Mesendoderm (in vitro differentiated cells): ENCODE results near the gene MED9. TPM values are rescaled to one million over a fixed set of nuclear protein-coding genes. Genes with fewer than 3 reads are reported as not detected.
"Not testable (repeated sequence)": the region's sequence is repeated elsewhere in the genome, so short reads cannot be mapped to it uniquely, and the experiment has no call there.

ENCODE experiments used
- DNase-seq: peaks from one replicate; pipeline ENCODE4 v3.0.0; 2013
- H2AK5ac ChIP-seq: 2 replicates; pipeline ENCODE4 v1.6.1; 2013; ENCODE audit warnings: low read length, inconsistent platforms
- H2BK120ac ChIP-seq: 2 replicates; pipeline ENCODE4 v1.6.1; 2013; ENCODE audit warnings: low read depth, mild to moderate bottlenecking, low read length, moderate library complexity, mixed read lengths
- H2BK15ac ChIP-seq: replicated peaks from 2 replicates; pipeline ENCODE4 v1.6.1; 2013; ENCODE audit warnings: low read depth, mild to moderate bottlenecking, moderate library complexity
- H2BK5ac ChIP-seq: 2 replicates; pipeline ENCODE4 v1.6.1; 2013; ENCODE audit warnings: low read length, inconsistent platforms
- H3K18ac ChIP-seq: 2 replicates; pipeline ENCODE4 v1.6.1; 2013; ENCODE audit warnings: mild to moderate bottlenecking, low read length, mixed read lengths
- H3K23ac ChIP-seq: one replicate; pipeline ENCODE4 v1.6.1; 2013; ENCODE audit warnings: low read length
- H3K27ac ChIP-seq: 2 replicates; pipeline ENCODE4 v1.5.1; 2013; ENCODE audit warnings: low read depth, mild to moderate bottlenecking, inconsistent platforms, low read length, moderate library complexity
- H3K27me3 ChIP-seq: 2 replicates; pipeline ENCODE4 v1.6.1; 2013; ENCODE audit warnings: low read length, control low read depth, mild to moderate bottlenecking, inconsistent platforms; ENCODE audit not compliant: insufficient read depth, poor library complexity
- H3K36me3 ChIP-seq: 2 replicates; pipeline ENCODE4 v1.6.1; 2013; ENCODE audit warnings: low read length, inconsistent platforms; ENCODE audit not compliant: control insufficient read depth, insufficient read depth
- H3K4ac ChIP-seq: one replicate; pipeline ENCODE4 v1.6.1; 2013; ENCODE audit warnings: low read depth, mild to moderate bottlenecking, low read length, moderate library complexity
- H3K4me1 ChIP-seq: 2 replicates; pipeline ENCODE4 v1.6.1; 2013; ENCODE audit warnings: low read depth, low read length, inconsistent platforms; ENCODE audit not compliant: control insufficient read depth
- H3K4me2 ChIP-seq: 2 replicates; pipeline ENCODE4 v1.6.1; 2013; ENCODE audit warnings: low read length
- H3K4me3 ChIP-seq: 2 replicates; pipeline ENCODE4 v1.5.1; 2013; ENCODE audit warnings: mild to moderate bottlenecking, low read length
- H3K56ac ChIP-seq: one replicate; pipeline ENCODE4 v1.6.1; 2013; ENCODE audit warnings: low read length
- H3K79me1 ChIP-seq: 2 replicates; pipeline ENCODE4 v1.6.1; 2013; ENCODE audit warnings: low read length, inconsistent platforms
- H3K79me2 ChIP-seq: 2 replicates; pipeline ENCODE4 v1.6.1; 2013; ENCODE audit warnings: mild to moderate bottlenecking, low read length; ENCODE audit not compliant: control insufficient read depth, insufficient read depth
- H3K9ac ChIP-seq: 2 replicates; pipeline ENCODE4 v1.6.1; 2013; ENCODE audit warnings: low read length, inconsistent platforms
- H4K5ac ChIP-seq: one replicate; pipeline ENCODE4 v1.6.1; 2013; ENCODE audit warnings: low read length
- H4K8ac ChIP-seq: one replicate; pipeline ENCODE4 v1.6.1; 2013; ENCODE audit warnings: low read depth, mild to moderate bottlenecking, control low read depth, low read length, moderate library complexity
- WGBS: extraction: QIAGEN DNeasy Blood & Tissue Kit; methylation state at CpG from one replicate; pipeline ENCODE4 v1.1.7; 2013; ENCODE audit warnings: low lambda C conversion rate, missing lambda C conversion rate; ENCODE audit not compliant: insufficient coverage; ENCODE audit errors: extremely low coverage; 5-methylcytosine and 5-hydroxymethylcytosine counted together
- polyA plus RNA-seq, 2 experiments: library from polyadenylated mRNA; stranded (reverse); fragments of 200-250 nt; gene quantifications; one replicate each; pipeline ENCODE4 v1.2.3, GENCODE V29; 2013

MED9 gene, protein sequence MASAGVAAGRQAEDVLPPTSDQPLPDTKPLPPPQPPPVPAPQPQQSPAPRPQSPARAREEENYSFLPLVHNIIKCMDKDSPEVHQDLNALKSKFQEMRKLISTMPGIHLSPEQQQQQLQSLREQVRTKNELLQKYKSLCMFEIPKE
- polyA plus RNA-seq (2013, experiment 1 of 2): 10.7 TPM
- polyA plus RNA-seq (2013, experiment 2 of 2): 10.9 TPM

DNA sequence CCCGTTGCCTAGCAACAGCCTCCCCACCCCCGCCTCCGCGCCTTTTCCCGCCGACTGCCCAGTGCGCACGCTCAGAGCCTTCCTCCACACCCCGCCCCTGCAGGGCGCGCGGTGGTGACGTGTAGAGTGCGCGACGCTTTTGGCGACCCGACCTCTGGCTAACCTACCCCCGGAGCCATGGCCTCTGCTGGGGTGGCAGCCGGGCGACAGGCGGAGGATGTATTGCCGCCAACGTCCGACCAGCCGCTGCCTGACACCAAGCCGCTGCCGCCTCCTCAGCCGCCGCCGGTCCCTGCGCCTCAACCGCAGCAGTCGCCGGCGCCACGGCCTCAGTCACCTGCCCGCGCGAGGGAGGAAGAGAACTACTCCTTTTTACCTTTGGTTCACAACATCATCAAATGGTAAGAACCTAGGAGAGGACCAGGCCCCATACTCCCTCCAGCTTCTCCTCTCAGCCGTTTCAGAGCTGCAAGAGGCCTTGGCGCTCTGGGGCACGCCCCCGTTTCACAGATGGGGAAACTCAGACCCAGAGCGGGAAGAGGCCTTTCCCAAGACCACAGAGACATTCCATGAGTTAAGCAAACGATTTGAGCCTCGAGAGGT lies at the start of gene MED9:
Gene MED9 (plus strand): TSS at position 136 of the 603 bp plus-strand sequence. CDS start 42 bp downstream, at position 178.
- peak within 1 kb of the TSS; percentile 99 for H3K23ac ChIP-seq
- WGBS: no CpG with 5 or more reads among the region's 47 CpGs
- H3K27ac ChIP-seq: peak within 1 kb of the TSS; percentile 56

DNA sequence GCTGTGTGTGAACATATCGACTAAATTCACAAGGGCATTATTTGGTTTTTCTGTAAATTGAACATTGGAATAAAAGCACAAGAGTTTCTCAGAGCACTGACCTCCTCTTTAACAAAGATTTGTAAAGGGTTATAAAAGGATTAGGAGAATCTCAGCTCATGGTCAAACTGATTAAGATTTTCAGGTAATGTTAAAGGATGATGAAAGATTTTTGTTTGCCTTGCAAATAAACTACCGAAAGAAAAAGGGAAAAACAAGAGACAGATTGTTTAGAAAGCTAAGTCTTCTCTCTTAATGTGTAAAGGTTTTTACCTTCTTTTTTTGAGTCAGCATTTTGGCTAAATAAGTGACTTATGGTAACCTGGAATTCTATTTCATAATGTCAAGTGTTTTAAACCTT lies 47.6 kb upstream of the MED9 start:
- no peak for DNase-seq
- no peak overlapping the region for H3K27ac ChIP-seq
- no peak overlapping the region for H3K18ac ChIP-seq
- H3K79me1 ChIP-seq: no peaks in the 10 kb centered on the region
- no peak overlapping the region for H2AK5ac ChIP-seq
- no peak overlapping the region for H3K23ac ChIP-seq
- no peaks in the 10 kb centered on the region for H3K79me2 ChIP-seq
- no peak overlapping the region for H3K4me2 ChIP-seq
- H3K27me3 ChIP-seq: no peaks in the 10 kb centered on the region
- no peak overlapping the region for H2BK5ac ChIP-seq
- no peak overlapping the region for H3K4ac ChIP-seq
- WGBS: no CpG with 5 or more reads among the region's 2 CpGs
- H4K5ac ChIP-seq: no peak overlapping the region
- H3K9ac ChIP-seq: no peak overlapping the region
- H2BK120ac ChIP-seq: no peak overlapping the region
- no peaks in the 10 kb centered on the region for H3K4me1 ChIP-seq
- H3K4me3 ChIP-seq: no peak overlapping the region
- H4K8ac ChIP-seq: no peak overlapping the region
- H2BK15ac ChIP-seq: no peak overlapping the region
- H3K36me3 ChIP-seq: no peaks in the 10 kb centered on the region
- H3K56ac ChIP-seq: no peak overlapping the region

More for the DNA sequence above, at the start of gene MED9:
- no peak within 1 kb of the TSS for H3K18ac ChIP-seq
- H3K4me3 ChIP-seq: peak within 1 kb of the TSS; percentile 91
- peaks cover 1% of the 10 kb centered on the region for H3K36me3 ChIP-seq
- peaks cover 22% of the 10 kb centered on the region for H3K79me1 ChIP-seq
- H3K79me2 ChIP-seq: peaks cover 25% of the 10 kb centered on the region
- no peak within 1 kb of the TSS for H3K4ac ChIP-seq
- no peak within 1 kb of the TSS for H4K8ac ChIP-seq
- no peak within 1 kb of the TSS for H2BK120ac ChIP-seq
- H3K4me2 ChIP-seq: peak within 1 kb of the TSS; percentile 91
- peak within 1 kb of the TSS; percentile 99 for H3K9ac ChIP-seq
- H2BK5ac ChIP-seq: peak within 1 kb of the TSS; percentile 67
- no peaks in the 10 kb centered on the region for H3K4me1 ChIP-seq
- no peak within 1 kb of the TSS for H2AK5ac ChIP-seq
- H3K56ac ChIP-seq: peak within 1 kb of the TSS; percentile 99
- H3K27me3 ChIP-seq: no peaks in the 10 kb centered on the region
- DNase-seq: peak; percentile 96
- H4K5ac ChIP-seq: no peak within 1 kb of the TSS
- H2BK15ac ChIP-seq: no peak within 1 kb of the TSS

DNA sequence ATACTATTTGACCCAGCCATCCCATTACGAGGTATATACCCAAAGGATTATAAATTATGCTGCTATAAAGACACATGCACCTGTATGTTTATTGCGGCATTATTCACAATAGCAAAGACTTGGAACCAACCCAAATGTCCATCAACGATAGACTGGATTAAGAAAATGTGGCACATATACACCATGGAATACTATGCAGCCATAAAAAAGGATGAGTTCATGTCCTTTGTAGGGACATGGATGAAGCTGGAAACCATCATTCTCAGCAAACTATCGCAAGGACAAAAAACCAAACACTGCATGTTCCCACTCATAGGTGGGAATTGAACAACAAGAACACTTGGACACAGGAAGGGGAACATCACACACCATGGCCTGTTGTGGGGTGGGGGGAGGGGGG lies 45.9 kb upstream of the MED9 start:
- H3K4me3 ChIP-seq, H3K27me3 ChIP-seq, H3K36me3 ChIP-seq, H2BK15ac ChIP-seq, H4K8ac ChIP-seq, H3K79me1 ChIP-seq, H3K56ac ChIP-seq, H2BK120ac ChIP-seq, H3K9ac ChIP-seq, H3K4me1 ChIP-seq, H3K4me2 ChIP-seq, H4K5ac ChIP-seq, H2BK5ac ChIP-seq, H3K4ac ChIP-seq, H3K79me2 ChIP-seq, DNase-seq, H2AK5ac ChIP-seq, H3K18ac ChIP-seq, H3K27ac ChIP-seq, H3K23ac ChIP-seq: not testable (repeated sequence)
- WGBS: no CpG with 5 or more reads among the region's 4 CpGs

DNA sequence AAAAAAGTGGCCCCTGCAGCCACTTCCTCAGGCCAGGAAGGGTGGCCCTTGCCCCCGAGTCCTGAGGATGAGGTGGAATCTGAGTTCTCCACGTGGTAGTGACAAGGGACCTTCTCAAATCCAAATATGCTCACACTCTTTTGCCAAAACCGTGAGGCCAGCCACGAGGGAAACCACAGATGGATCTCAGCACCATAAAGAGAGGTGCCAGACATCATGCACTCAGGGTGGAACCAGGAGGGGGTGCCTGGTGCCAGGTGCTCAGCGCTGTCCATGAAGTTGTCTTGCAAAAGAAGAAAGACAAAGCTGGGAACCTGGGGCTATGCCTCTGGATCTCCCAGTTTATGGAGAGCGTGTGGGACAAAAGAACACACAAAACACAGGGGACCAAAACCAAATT lies 45.2 kb upstream of the MED9 start:
- Histone ChIP-seq H3K4me3 (no peak overlapping the region), H3K4ac (no peak overlapping the region), H3K27me3 (no peaks in the 10 kb centered on the region), H3K4me2 (no peak overlapping the region), H2BK120ac (no peak overlapping the region), H3K4me1 (no peaks in the 10 kb centered on the region), H3K79me2 (no peaks in the 10 kb centered on the region), H3K9ac (no peak overlapping the region), H3K79me1 (no peaks in the 10 kb centered on the region), H2BK5ac (no peak overlapping the region), H2BK15ac (no peak overlapping the region), H4K5ac (no peak overlapping the region), H3K27ac (no peak overlapping the region), H3K56ac (no peak overlapping the region), H4K8ac (no peak overlapping the region), H3K18ac (no peak overlapping the region), H3K23ac (no peak overlapping the region), H3K36me3 (no peaks in the 10 kb centered on the region), H2AK5ac (no peak overlapping the region)
- DNase-seq: no peak
- WGBS: no CpG with 5 or more reads among the region's 6 CpGs

DNA sequence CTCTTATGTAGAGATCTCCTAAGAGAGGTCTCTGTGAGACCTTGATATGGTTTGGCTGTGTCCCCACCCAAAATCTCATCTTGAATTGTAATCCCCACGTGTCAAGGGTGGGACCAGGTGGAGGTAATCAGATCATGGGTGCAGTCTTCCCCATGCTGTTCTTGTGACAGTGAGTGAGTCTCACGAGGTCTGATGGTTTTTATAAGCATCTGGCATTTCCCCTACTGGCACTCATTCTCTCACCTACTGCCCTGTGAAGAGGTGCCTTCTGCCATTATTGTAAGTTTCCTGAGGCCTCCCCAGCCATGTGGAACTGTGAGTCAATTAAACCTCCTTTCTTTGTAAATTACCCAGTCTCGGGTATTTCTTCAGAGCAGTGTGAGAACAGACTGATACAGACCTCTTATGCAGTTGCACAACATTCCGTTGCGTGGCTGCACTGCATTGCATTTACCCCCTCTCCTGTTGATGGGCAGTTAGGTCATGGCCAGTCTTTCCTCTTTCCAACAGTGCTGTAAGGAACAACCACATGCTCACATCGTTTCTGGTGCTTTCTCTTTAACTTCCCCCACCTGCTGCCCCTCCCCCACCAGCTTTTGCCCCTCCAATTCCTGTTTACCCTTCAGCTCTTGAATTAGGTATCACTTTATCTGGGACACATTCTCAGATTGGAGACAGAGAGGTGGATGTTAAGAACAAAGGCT lies 43.6 kb upstream of the MED9 start:
- no peak overlapping the region for H3K23ac ChIP-seq
- no CpG with 5 or more reads among the region's 6 CpGs for WGBS
- no peak overlapping the region for H4K5ac ChIP-seq
- no peak overlapping the region for H2AK5ac ChIP-seq
- no peak overlapping the region for H3K27ac ChIP-seq
- no peak overlapping the region for H3K4ac ChIP-seq
- no peak for DNase-seq
- H3K79me2 ChIP-seq: no peaks in the 10 kb centered on the region
- H3K56ac ChIP-seq: no peak overlapping the region
- no peak overlapping the region for H3K18ac ChIP-seq
- H4K8ac ChIP-seq: no peak overlapping the region
- H3K4me2 ChIP-seq: no peak overlapping the region
- no peaks in the 10 kb centered on the region for H3K36me3 ChIP-seq
- no peak overlapping the region for H2BK5ac ChIP-seq
- no peak overlapping the region for H3K9ac ChIP-seq
- no peak overlapping the region for H3K4me3 ChIP-seq
- H3K4me1 ChIP-seq: no peaks in the 10 kb centered on the region
- no peaks in the 10 kb centered on the region for H3K79me1 ChIP-seq
- H2BK120ac ChIP-seq: no peak overlapping the region
- H3K27me3 ChIP-seq: no peaks in the 10 kb centered on the region
- H2BK15ac ChIP-seq: no peak overlapping the region
